K562 (cell line): ENCODE results near the gene LRP1. TPM values are rescaled to one million over a fixed set of nuclear protein-coding genes. Genes with fewer than 3 reads are reported as not detected.

Experiments used
- BRCA1 ChIP-seq, 2 experiments: fragments of 450-650 bp in 1 of 2; sonication (generic) in 1 of 2; formaldehyde crosslinking in 1 of 2; IDR thresholded peaks; 2 replicates each; pipeline versions ENCODE4 v1.5.0 to v1.6.1; 2017 to 2020; ENCODE audit warnings: mild to moderate bottlenecking in 1 of 2, missing genetic modification reagents in 1 of 2
- HNRNPH1 ChIP-seq: fragments of 200-400 bp; formaldehyde crosslinking; optimal IDR thresholded peaks from 2 replicates; pipeline ENCODE3; 2017; ENCODE audit warnings: low read depth, mild to moderate bottlenecking, low read length, moderate library complexity
- POLR2H ChIP-seq: IDR thresholded peaks from 2 replicates; pipeline ENCODE4 v1.6.1; 2016; ENCODE audit warnings: missing genetic modification characterization, low read depth, mild to moderate bottlenecking, control low read depth, missing compliant biosample characterization, moderate library complexity
- RFX1 ChIP-seq: fragments of 450-650 bp; IDR thresholded peaks from 2 replicates; pipeline ENCODE4 v1.6.1; 2016; ENCODE audit warnings: mild to moderate bottlenecking, moderate library complexity
- SMARCA4 ChIP-seq: fragments of 450-650 bp; IDR thresholded peaks from 2 replicates; pipeline ENCODE4 v1.6.1; 2016
- ZBTB8A ChIP-seq: fragments of 450-650 bp; IDR thresholded peaks from 2 replicates; pipeline ENCODE4 v1.6.1; 2018; ENCODE audit warnings: mild to moderate bottlenecking, moderate library complexity; ENCODE audit not compliant: partially characterized antibody
- ZNF146 ChIP-seq: IDR thresholded peaks from one replicate; pipeline ENCODE4 v1.6.1; 2018; ENCODE audit warnings: missing compliant biosample characterization; ENCODE audit not compliant: unreplicated experiment
- ZNF764 ChIP-seq: fragments of 250-450 bp; sonication (Bioruptor Pico); IDR thresholded peaks from 2 replicates; pipeline ENCODE4 v1.4.0; 2020; ENCODE audit warnings: low read depth, mild to moderate bottlenecking, moderate library complexity
- ZNF766 ChIP-seq: fragments of 200-800 bp; sonication (Bioruptor generic); conservative IDR thresholded peaks from 2 replicates; pipeline ENCODE4 v1.6.1; 2016; ENCODE audit warnings: missing genetic modification characterization, missing compliant biosample characterization
- polyA plus RNA-seq, 8 experiments: library from polyadenylated mRNA; depleted of rRNA in 4 of 8; stranded (reverse) in 5 of 8; unstranded in 3 of 8; fragments of >200 nt; fragmentation: Nextera tagmentation in 2 of 8; fragmentation: Illumina TruSeq in 1 of 8; extraction: Ambion mirVana in 2 of 8; extraction: Trizol in 1 of 8; gene quantifications; 2 replicates each; pipeline versions ENCODE4 v1.2.1 to v1.2.3, GENCODE V29; 2011 to 2014; ENCODE audit warnings: inconsistent platforms in 1 of 8, missing spikeins in 1 of 8
- total RNA-seq, 7 experiments: library from RNA; depleted of rRNA in 6 of 7; stranded (reverse); fragments of >200 nt in 6 of 7; fragmentation: Illumina TruSeq in 2 of 7; extraction: Trizol in 2 of 7; gene quantifications; 2 replicates each; pipeline versions ENCODE4 v1.2.1 to v1.2.3, GENCODE V29; 2011 to 2021; ENCODE audit warnings: low replicate concordance in 1 of 7
- TF ChIP-seq, protein P1 (sequence below): fragments of 250-450 bp; sonication (Bioruptor Pico); IDR thresholded peaks from 2 replicates; pipeline ENCODE4 v1.4.0; 2020
- TF ChIP-seq, protein P2 (sequence below): sonication (generic); formaldehyde crosslinking; IDR thresholded peaks from 2 replicates; pipeline ENCODE4 v1.8.1; 2022; ENCODE audit warnings: missing genetic modification reagents
- TF ChIP-seq, protein P3 (sequence below): fragments of 150-350 bp; IDR thresholded peaks from 2 replicates; pipeline ENCODE4 v1.6.1; 2014; ENCODE audit warnings: low read depth, mild to moderate bottlenecking, low read length, borderline replicate concordance

Gene LRP1
- total and polyA plus RNA-seq, 9 of the 15 experiments (the other 6 are each of a cell fraction or from before 2014, with no cell fraction given), result 0.04 to 0.64 (median 0.19) TPM; not detected in 2

- TF ChIP-seq, protein P1, sequence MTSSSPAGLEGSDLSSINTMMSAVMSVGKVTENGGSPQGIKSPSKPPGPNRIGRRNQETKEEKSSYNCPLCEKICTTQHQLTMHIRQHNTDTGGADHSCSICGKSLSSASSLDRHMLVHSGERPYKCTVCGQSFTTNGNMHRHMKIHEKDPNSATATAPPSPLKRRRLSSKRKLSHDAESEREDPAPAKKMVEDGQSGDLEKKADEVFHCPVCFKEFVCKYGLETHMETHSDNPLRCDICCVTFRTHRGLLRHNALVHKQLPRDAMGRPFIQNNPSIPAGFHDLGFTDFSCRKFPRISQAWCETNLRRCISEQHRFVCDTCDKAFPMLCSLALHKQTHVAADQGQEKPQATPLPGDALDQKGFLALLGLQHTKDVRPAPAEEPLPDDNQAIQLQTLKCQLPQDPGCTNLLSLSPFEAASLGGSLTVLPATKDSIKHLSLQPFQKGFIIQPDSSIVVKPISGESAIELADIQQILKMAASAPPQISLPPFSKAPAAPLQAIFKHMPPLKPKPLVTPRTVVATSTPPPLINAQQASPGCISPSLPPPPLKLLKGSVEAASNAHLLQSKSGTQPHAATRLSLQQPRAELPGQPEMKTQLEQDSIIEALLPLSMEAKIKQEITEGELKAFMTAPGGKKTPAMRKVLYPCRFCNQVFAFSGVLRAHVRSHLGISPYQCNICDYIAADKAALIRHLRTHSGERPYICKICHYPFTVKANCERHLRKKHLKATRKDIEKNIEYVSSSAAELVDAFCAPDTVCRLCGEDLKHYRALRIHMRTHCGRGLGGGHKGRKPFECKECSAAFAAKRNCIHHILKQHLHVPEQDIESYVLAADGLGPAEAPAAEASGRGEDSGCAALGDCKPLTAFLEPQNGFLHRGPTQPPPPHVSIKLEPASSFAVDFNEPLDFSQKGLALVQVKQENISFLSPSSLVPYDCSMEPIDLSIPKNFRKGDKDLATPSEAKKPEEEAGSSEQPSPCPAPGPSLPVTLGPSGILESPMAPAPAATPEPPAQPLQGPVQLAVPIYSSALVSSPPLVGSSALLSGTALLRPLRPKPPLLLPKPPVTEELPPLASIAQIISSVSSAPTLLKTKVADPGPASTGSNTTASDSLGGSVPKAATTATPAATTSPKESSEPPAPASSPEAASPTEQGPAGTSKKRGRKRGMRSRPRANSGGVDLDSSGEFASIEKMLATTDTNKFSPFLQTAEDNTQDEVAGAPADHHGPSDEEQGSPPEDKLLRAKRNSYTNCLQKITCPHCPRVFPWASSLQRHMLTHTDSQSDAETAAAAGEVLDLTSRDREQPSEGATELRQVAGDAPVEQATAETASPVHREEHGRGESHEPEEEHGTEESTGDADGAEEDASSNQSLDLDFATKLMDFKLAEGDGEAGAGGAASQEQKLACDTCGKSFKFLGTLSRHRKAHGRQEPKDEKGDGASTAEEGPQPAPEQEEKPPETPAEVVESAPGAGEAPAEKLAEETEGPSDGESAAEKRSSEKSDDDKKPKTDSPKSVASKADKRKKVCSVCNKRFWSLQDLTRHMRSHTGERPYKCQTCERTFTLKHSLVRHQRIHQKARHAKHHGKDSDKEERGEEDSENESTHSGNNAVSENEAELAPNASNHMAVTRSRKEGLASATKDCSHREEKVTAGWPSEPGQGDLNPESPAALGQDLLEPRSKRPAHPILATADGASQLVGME, result no peak
- TF ChIP-seq ZNF146 (CRISPR knock-in tag) (no peak), RFX1 (no peak), SMARCA4 (no peak), ZNF764 (no peak), HNRNPH1 (no peak), POLR2H (tag) (no peak), ZBTB8A (no peak), ZNF766 (CRISPR knock-in tag) (no peak), BRCA1 (IDR thresholded peaks at IDR 0.05) (no peak), BRCA1 (CRISPR knock-in tag; IDR thresholded peaks at IDR 0.05) (no peak)
- TF ChIP-seq, protein P2, sequence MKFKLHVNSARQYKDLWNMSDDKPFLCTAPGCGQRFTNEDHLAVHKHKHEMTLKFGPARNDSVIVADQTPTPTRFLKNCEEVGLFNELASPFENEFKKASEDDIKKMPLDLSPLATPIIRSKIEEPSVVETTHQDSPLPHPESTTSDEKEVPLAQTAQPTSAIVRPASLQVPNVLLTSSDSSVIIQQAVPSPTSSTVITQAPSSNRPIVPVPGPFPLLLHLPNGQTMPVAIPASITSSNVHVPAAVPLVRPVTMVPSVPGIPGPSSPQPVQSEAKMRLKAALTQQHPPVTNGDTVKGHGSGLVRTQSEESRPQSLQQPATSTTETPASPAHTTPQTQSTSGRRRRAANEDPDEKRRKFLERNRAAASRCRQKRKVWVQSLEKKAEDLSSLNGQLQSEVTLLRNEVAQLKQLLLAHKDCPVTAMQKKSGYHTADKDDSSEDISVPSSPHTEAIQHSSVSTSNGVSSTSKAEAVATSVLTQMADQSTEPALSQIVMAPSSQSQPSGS (CRISPR knock-in tag), result no peak
- TF ChIP-seq, protein P3, sequence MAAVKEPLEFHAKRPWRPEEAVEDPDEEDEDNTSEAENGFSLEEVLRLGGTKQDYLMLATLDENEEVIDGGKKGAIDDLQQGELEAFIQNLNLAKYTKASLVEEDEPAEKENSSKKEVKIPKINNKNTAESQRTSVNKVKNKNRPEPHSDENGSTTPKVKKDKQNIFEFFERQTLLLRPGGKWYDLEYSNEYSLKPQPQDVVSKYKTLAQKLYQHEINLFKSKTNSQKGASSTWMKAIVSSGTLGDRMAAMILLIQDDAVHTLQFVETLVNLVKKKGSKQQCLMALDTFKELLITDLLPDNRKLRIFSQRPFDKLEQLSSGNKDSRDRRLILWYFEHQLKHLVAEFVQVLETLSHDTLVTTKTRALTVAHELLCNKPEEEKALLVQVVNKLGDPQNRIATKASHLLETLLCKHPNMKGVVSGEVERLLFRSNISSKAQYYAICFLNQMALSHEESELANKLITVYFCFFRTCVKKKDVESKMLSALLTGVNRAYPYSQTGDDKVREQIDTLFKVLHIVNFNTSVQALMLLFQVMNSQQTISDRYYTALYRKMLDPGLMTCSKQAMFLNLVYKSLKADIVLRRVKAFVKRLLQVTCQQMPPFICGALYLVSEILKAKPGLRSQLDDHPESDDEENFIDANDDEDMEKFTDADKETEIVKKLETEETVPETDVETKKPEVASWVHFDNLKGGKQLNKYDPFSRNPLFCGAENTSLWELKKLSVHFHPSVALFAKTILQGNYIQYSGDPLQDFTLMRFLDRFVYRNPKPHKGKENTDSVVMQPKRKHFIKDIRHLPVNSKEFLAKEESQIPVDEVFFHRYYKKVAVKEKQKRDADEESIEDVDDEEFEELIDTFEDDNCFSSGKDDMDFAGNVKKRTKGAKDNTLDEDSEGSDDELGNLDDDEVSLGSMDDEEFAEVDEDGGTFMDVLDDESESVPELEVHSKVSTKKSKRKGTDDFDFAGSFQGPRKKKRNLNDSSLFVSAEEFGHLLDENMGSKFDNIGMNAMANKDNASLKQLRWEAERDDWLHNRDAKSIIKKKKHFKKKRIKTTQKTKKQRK, result no peak
Measured at GRCh38 chr12:57193706-57194245, 65.5 kb downstream of the LRP1 start (continued).
